Measurements from ENCODE around the gene TAF6L.
"Not testable (repeated sequence)": the region's sequence is repeated elsewhere in the genome, so short reads cannot be mapped to it uniquely, and the experiment has no call there.

The TAF6L gene

GRCh38 chr11:62757846-62758788 is 13.1 kb upstream of the TAF6L start:
- WGBS (ENCODE audit: insufficient coverage, insufficient read length) = no CpG with 5 or more reads among the region's 9 CpGs
- H3K27ac ChIP-seq (ENCODE audit: low read length) = peak overlapping the region; percentile 20
- peak overlapping the region; percentile 44; the same call in 1 of the 2 replicates for H3K4me3 ChIP-seq (ENCODE audit: low read length)
- H3K9me3 ChIP-seq (ENCODE audit: control insufficient read depth, insufficient read depth, low read length) = no peaks in the 10 kb centered on the region
- H3K36me3 ChIP-seq (ENCODE audit: control insufficient read depth, insufficient read depth, low read length) = 0 out of 2 replicates have a peak, but pooled peaks cover 1% of the 10 kb centered on the region
- no peaks in the 10 kb centered on the region for H3K4me1 ChIP-seq (ENCODE audit: control insufficient read depth, insufficient read depth, low read length)
- DNase-seq (ENCODE audit: low read depth, low spot score) = peak; percentile 86
- no peaks in the 10 kb centered on the region for H3K27me3 ChIP-seq (ENCODE audit: control insufficient read depth, insufficient read depth, low read length)

- not testable (repeated sequence) for DNase-seq (ENCODE audit: low read depth, low spot score); H3K27ac ChIP-seq (ENCODE audit: low read length); H3K36me3 ChIP-seq (ENCODE audit: control insufficient read depth, insufficient read depth, low read length); H3K9me3 ChIP-seq (ENCODE audit: control insufficient read depth, insufficient read depth, low read length); H3K4me1 ChIP-seq (ENCODE audit: control insufficient read depth, insufficient read depth, low read length); H3K27me3 ChIP-seq (ENCODE audit: control insufficient read depth, insufficient read depth, low read length); H3K4me3 ChIP-seq (ENCODE audit: low read length)
- WGBS (ENCODE audit: insufficient coverage, insufficient read length) = no CpG with 5 or more reads among the region's 9 CpGs
These were observed 10.3 kb upstream of the TAF6L start for GRCh38 chr11:62760867-62761227.

GRCh38 chr11:62770778-62771143 is 435 bp upstream of the TAF6L start:
- Histone ChIP-seq H3K4me1 (ENCODE audit: control insufficient read depth, insufficient read depth, low read length) (peaks cover 3% of the 10 kb centered on the region; the same call in 1 of the 2 replicates), H3K27me3 (ENCODE audit: control insufficient read depth, insufficient read depth, low read length) (no peaks in the 10 kb centered on the region), H3K36me3 (ENCODE audit: control insufficient read depth, insufficient read depth, low read length) (peaks cover 15% of the 10 kb centered on the region), H3K27ac (ENCODE audit: low read length) (peak overlapping the region; percentile 12), H3K9me3 (ENCODE audit: control insufficient read depth, insufficient read depth, low read length) (no peaks in the 10 kb centered on the region), H3K4me3 (ENCODE audit: low read length) (peak overlapping the region; percentile 27; the same call in 1 of the 2 replicates)
- WGBS (ENCODE audit: insufficient coverage, insufficient read length) = no CpG with 5 or more reads among the region's 18 CpGs
- no peak for DNase-seq (ENCODE audit: low read depth, low spot score)

GRCh38 chr11:62774407-62774806 is 3.2 kb downstream of the TAF6L start:
- H3K4me3 ChIP-seq (ENCODE audit: low read length) = no peak overlapping the region
- H3K36me3 ChIP-seq (ENCODE audit: control insufficient read depth, insufficient read depth, low read length) = peaks cover 16% of the 10 kb centered on the region
- H3K27ac ChIP-seq (ENCODE audit: low read length) = no peak overlapping the region
- H3K4me1 ChIP-seq (ENCODE audit: control insufficient read depth, insufficient read depth, low read length) = peaks cover 3% of the 10 kb centered on the region; the same call in 1 of the 2 replicates
- no peaks in the 10 kb centered on the region for H3K27me3 ChIP-seq (ENCODE audit: control insufficient read depth, insufficient read depth, low read length)
- DNase-seq (ENCODE audit: low read depth, low spot score) = no peak
- no CpG with 5 or more reads among the region's 6 CpGs for WGBS (ENCODE audit: insufficient coverage, insufficient read length)
- no peaks in the 10 kb centered on the region for H3K9me3 ChIP-seq (ENCODE audit: control insufficient read depth, insufficient read depth, low read length)

GRCh38 chr11:62775646-62776045 is 4.5 kb downstream of the TAF6L start:
- peaks cover 16% of the 10 kb centered on the region for H3K36me3 ChIP-seq (ENCODE audit: control insufficient read depth, insufficient read depth, low read length)
- no peak overlapping the region for H3K27ac ChIP-seq (ENCODE audit: low read length)
- no peak for DNase-seq (ENCODE audit: low read depth, low spot score)
- no peaks in the 10 kb centered on the region for H3K4me1 ChIP-seq (ENCODE audit: control insufficient read depth, insufficient read depth, low read length)
- H3K4me3 ChIP-seq (ENCODE audit: low read length) = no peak overlapping the region
- H3K9me3 ChIP-seq (ENCODE audit: control insufficient read depth, insufficient read depth, low read length) = no peaks in the 10 kb centered on the region
- WGBS (ENCODE audit: insufficient coverage, insufficient read length) = no CpG with 5 or more reads among the region's 17 CpGs
- H3K27me3 ChIP-seq (ENCODE audit: control insufficient read depth, insufficient read depth, low read length) = no peaks in the 10 kb centered on the region

GRCh38 chr11:62777389-62777788 is 6.2 kb downstream of the TAF6L start:
- Histone ChIP-seq H3K36me3 (ENCODE audit: control insufficient read depth, insufficient read depth, low read length) (peaks cover 22% of the 10 kb centered on the region), H3K9me3 (ENCODE audit: control insufficient read depth, insufficient read depth, low read length) (no peaks in the 10 kb centered on the region)

GRCh38 chr11:62778441-62778840 is 7.2 kb downstream of the TAF6L start:
- WGBS (ENCODE audit: insufficient coverage, insufficient read length) = no CpG with 5 or more reads among the region's 3 CpGs
- Histone ChIP-seq H3K4me3 (ENCODE audit: low read length) (no peak overlapping the region), H3K27ac (ENCODE audit: low read length) (no peak overlapping the region), H3K27me3 (ENCODE audit: control insufficient read depth, insufficient read depth, low read length) (no peaks in the 10 kb centered on the region), H3K36me3 (ENCODE audit: control insufficient read depth, insufficient read depth, low read length) (peaks cover 26% of the 10 kb centered on the region), H3K4me1 (ENCODE audit: control insufficient read depth, insufficient read depth, low read length) (no peaks in the 10 kb centered on the region), H3K9me3 (ENCODE audit: control insufficient read depth, insufficient read depth, low read length) (no peaks in the 10 kb centered on the region)
- DNase-seq (ENCODE audit: low read depth, low spot score) = no peak

More at GRCh38 chr11:62777389-62777788, 6.2 kb downstream of the TAF6L start:
- Histone ChIP-seq H3K27me3 (ENCODE audit: control insufficient read depth, insufficient read depth, low read length) (no peaks in the 10 kb centered on the region), H3K4me1 (ENCODE audit: control insufficient read depth, insufficient read depth, low read length) (no peaks in the 10 kb centered on the region), H3K4me3 (ENCODE audit: low read length) (no peak overlapping the region), H3K27ac (ENCODE audit: low read length) (no peak overlapping the region)
- WGBS (ENCODE audit: insufficient coverage, insufficient read length) = no CpG with 5 or more reads among the region's 2 CpGs
- DNase-seq (ENCODE audit: low read depth, low spot score) = no peak

GRCh38 chr11:62782753-62783152 is 11.6 kb downstream of the TAF6L start:
- DNase-seq (ENCODE audit: low read depth, low spot score) = no peak
- H3K27ac ChIP-seq (ENCODE audit: low read length) = no peak overlapping the region
- WGBS (ENCODE audit: insufficient coverage, insufficient read length) = no CpG with 5 or more reads among the region's 7 CpGs
- H3K27me3 ChIP-seq (ENCODE audit: control insufficient read depth, insufficient read depth, low read length) = no peaks in the 10 kb centered on the region
- no peaks in the 10 kb centered on the region for H3K4me1 ChIP-seq (ENCODE audit: control insufficient read depth, insufficient read depth, low read length)
- no peaks in the 10 kb centered on the region for H3K9me3 ChIP-seq (ENCODE audit: control insufficient read depth, insufficient read depth, low read length)
- peaks cover 12% of the 10 kb centered on the region for H3K36me3 ChIP-seq (ENCODE audit: control insufficient read depth, insufficient read depth, low read length)
- no peak overlapping the region for H3K4me3 ChIP-seq (ENCODE audit: low read length)

- Histone ChIP-seq H3K36me3 (ENCODE audit: control insufficient read depth, insufficient read depth, low read length) (peaks cover 12% of the 10 kb centered on the region), H3K27ac (ENCODE audit: low read length) (no peak overlapping the region), H3K4me3 (ENCODE audit: low read length) (peak overlapping the region; percentile 71), H3K9me3 (ENCODE audit: control insufficient read depth, insufficient read depth, low read length) (no peaks in the 10 kb centered on the region), H3K27me3 (ENCODE audit: control insufficient read depth, insufficient read depth, low read length) (no peaks in the 10 kb centered on the region), H3K4me1 (ENCODE audit: control insufficient read depth, insufficient read depth, low read length) (no peaks in the 10 kb centered on the region)
- DNase-seq (ENCODE audit: low read depth, low spot score) = peak; percentile 71
- WGBS (ENCODE audit: insufficient coverage, insufficient read length) = no CpG with 5 or more reads among the region's 51 CpGs
These were observed 15.3 kb downstream of the TAF6L start for GRCh38 chr11:62786318-62787004.

GRCh38 chr11:62787005-62787759 is 16.0 kb downstream of the TAF6L start, which contains the start of gene TMEM179B:
Gene TMEM179B, plus strand, starts transcription at chr11:62787402. Its CDS starts 30 bp downstream, at chr11:62787432.
- Histone ChIP-seq H3K27me3 (ENCODE audit: control insufficient read depth, insufficient read depth, low read length) (no peaks in the 10 kb centered on the region), H3K9me3 (ENCODE audit: control insufficient read depth, insufficient read depth, low read length) (no peaks in the 10 kb centered on the region), H3K4me3 (ENCODE audit: low read length) (peak within 1 kb of the TSS; percentile 71), H3K36me3 (ENCODE audit: control insufficient read depth, insufficient read depth, low read length) (peaks cover 9% of the 10 kb centered on the region), H3K27ac (ENCODE audit: low read length) (no peak within 1 kb of the TSS), H3K4me1 (ENCODE audit: control insufficient read depth, insufficient read depth, low read length) (peaks cover under 1% of the 10 kb centered on the region; the same call in 1 of the 2 replicates)
- DNase-seq (ENCODE audit: low read depth, low spot score) = peak; percentile 99
- WGBS (ENCODE audit: insufficient coverage, insufficient read length) = no CpG with 5 or more reads among the region's 88 CpGs

All from iPS DF 6.9 (cell line).